H1 (cell line): ENCODE results near the gene FGF1. TPM values are rescaled to one million over a fixed set of nuclear protein-coding genes. Genes with fewer than 3 reads are reported as not detected.

ENCODE experiments used
- CTCF ChIA-PET: fragments of 300-600 bp; sonication (Branson Sonifier 250); formaldehyde crosslinking; loops from one replicate; lab custom pipeline; 2021; ENCODE audit not compliant: partially characterized antibody; lab: Charles Lee
- POLR2A ChIA-PET: fragments of 300-600 bp; sonication (Branson Sonifier 250); formaldehyde crosslinking; loops from one replicate; lab custom pipeline; 2021; ENCODE audit warnings: inconsistent platforms; ENCODE audit not compliant: partially characterized antibody; lab: Charles Lee
- DNase-seq, 2 experiments: peaks; one replicate each; pipeline versions ENCODE4 v3.0.0 to v3.0.0-alpha.2; 2010 to 2022; ENCODE audit warnings: low spot score in 2 of 2, low read depth in 1 of 2, mixed read lengths in 1 of 2
- FAIRE-seq: peaks from 2 replicates; lab custom pipeline; 2011; peaks lifted over from hg19 to GRCh38; lab: Jason Lieb, UNC
- H2AFZ ChIP-seq: 2 replicates; pipeline ENCODE4 v1.8.1; 2012; ENCODE audit warnings: low read length, inconsistent platforms
- H2AK5ac ChIP-seq: 2 replicates; pipeline ENCODE4 v1.6.1; 2013; ENCODE audit warnings: low read depth, low read length
- H2BK120ac ChIP-seq: replicated peaks from 2 replicates; pipeline ENCODE3; 2013; ENCODE audit warnings: low read depth, low read length, inconsistent platforms
- H2BK12ac ChIP-seq: 2 replicates; pipeline ENCODE4 v1.6.1; 2013; ENCODE audit warnings: low read depth, low read length
- H2BK15ac ChIP-seq: 2 replicates; pipeline ENCODE4 v1.6.1; 2013; ENCODE audit warnings: low read length
- H2BK20ac ChIP-seq: 2 replicates; pipeline ENCODE4 v1.6.1; 2013; ENCODE audit warnings: low read length
- H2BK5ac ChIP-seq: 2 replicates; pipeline ENCODE4 v1.6.1; 2013; ENCODE audit warnings: low read depth, low read length
- H3K14ac ChIP-seq: 2 replicates; pipeline ENCODE4 v1.6.1; 2013; ENCODE audit warnings: inconsistent platforms; ENCODE audit not compliant: insufficient read length
- H3K18ac ChIP-seq: 2 replicates; pipeline ENCODE4 v1.6.1; 2013; ENCODE audit warnings: low read length; ENCODE audit errors: extremely low read depth
- H3K23ac ChIP-seq: 2 replicates; pipeline ENCODE4 v1.6.1; 2013; ENCODE audit warnings: inconsistent platforms; ENCODE audit not compliant: insufficient read length
- H3K23me2 ChIP-seq: 2 replicates; pipeline ENCODE4 v1.6.1; 2013; ENCODE audit warnings: low read depth, low read length
- H3K27ac ChIP-seq: 2 replicates; pipeline ENCODE4 v1.6.1; 2011; ENCODE audit warnings: low read depth, low read length, inconsistent platforms
- H3K27me3 ChIP-seq, 4 experiments: replicated peaks in 1 of 4; 1 replicate in 1 of 4; 2 replicates in 3 of 4; pipeline versions ENCODE4 v1.6.1 to v1.8.1; 2011 to 2013; ENCODE audit warnings: low read length in 3 of 4, mild to moderate bottlenecking in 3 of 4, inconsistent platforms in 2 of 4, mixed read lengths in 2 of 4, moderate library complexity in 1 of 4; ENCODE audit not compliant: control insufficient read depth in 3 of 4, insufficient read depth in 3 of 4; ENCODE audit errors: extremely low read depth in 1 of 4
- H3K36me3 ChIP-seq, 4 experiments: 2 replicates each; pipeline versions ENCODE4 v1.6.1 to v1.8.1; 2011 to 2013; ENCODE audit warnings: mild to moderate bottlenecking in 4 of 4, low read length in 3 of 4, moderate library complexity in 2 of 4, control low read depth in 1 of 4, inconsistent platforms in 1 of 4; ENCODE audit not compliant: insufficient read depth in 4 of 4, control insufficient read depth in 2 of 4
- H3K4ac ChIP-seq: replicated peaks from 2 replicates; pipeline ENCODE3; 2013; ENCODE audit warnings: low read length, low read depth, mixed read lengths, inconsistent platforms; ENCODE audit not compliant: insufficient read length
- H3K4me1 ChIP-seq, 4 experiments: replicated peaks in 1 of 4; 1 replicate in 1 of 4; 2 replicates in 3 of 4; pipeline versions ENCODE4 v1.6.1 to v1.8.1; 2011 to 2013; ENCODE audit warnings: low read length in 3 of 4, inconsistent platforms in 2 of 4, mixed read lengths in 1 of 4; ENCODE audit not compliant: insufficient read depth in 4 of 4, control insufficient read depth in 3 of 4
- H3K4me2 ChIP-seq, 2 experiments: 2 replicates each; pipeline versions ENCODE4 v1.6.1 to v1.8.1; 2011 to 2013; ENCODE audit warnings: low read depth in 2 of 2, low read length in 2 of 2, control low read depth in 1 of 2, inconsistent platforms in 1 of 2, mild to moderate bottlenecking in 1 of 2; ENCODE audit not compliant: insufficient read depth in 1 of 2
- H3K4me3 ChIP-seq, 4 experiments: fragments of 200-600, 300-600 bp in 1 of 4; sonication (generic), shearing (Covaris generic), sonication (Bioruptor Twin) in 1 of 4; 2 replicates each; pipeline versions ENCODE4 v1.5.1 to v1.8.1; 2011 to 2016; ENCODE audit warnings: low read length in 4 of 4, low read depth in 3 of 4, control low read depth in 2 of 4, inconsistent platforms in 2 of 4, mild to moderate bottlenecking in 2 of 4, mixed read lengths in 1 of 4, moderate library complexity in 1 of 4; ENCODE audit not compliant: insufficient read depth in 2 of 4; ENCODE audit errors: extremely low read depth in 1 of 4
- H3K56ac ChIP-seq: replicated peaks from 2 replicates; pipeline ENCODE3; 2013; ENCODE audit warnings: low read depth, mild to moderate bottlenecking, mixed read lengths, low read length, inconsistent platforms; ENCODE audit not compliant: insufficient read length
- H3K79me1 ChIP-seq: 2 replicates; pipeline ENCODE4 v1.6.1; 2013; ENCODE audit warnings: low read depth, low read length, control low read depth
- H3K79me2 ChIP-seq, 2 experiments: 2 replicates each; pipeline versions ENCODE4 v1.6.1 to v1.8.1; 2012 to 2013; ENCODE audit warnings: low read length in 2 of 2, mild to moderate bottlenecking in 2 of 2, inconsistent platforms in 1 of 2; ENCODE audit not compliant: insufficient read depth in 2 of 2, control insufficient read depth in 1 of 2
- H3K9ac ChIP-seq, 4 experiments: replicated peaks in 1 of 4; 1 replicate in 1 of 4; 2 replicates in 3 of 4; pipeline versions ENCODE4 v1.6.1 to v1.8.1; 2011 to 2013; ENCODE audit warnings: low read depth in 3 of 4, low read length in 3 of 4, control low read depth in 2 of 4, mild to moderate bottlenecking in 2 of 4, moderate library complexity in 2 of 4, inconsistent platforms in 1 of 4; ENCODE audit errors: extremely low read depth in 1 of 4
- H3K9me3 ChIP-seq, 2 experiments: 2 replicates each; pipeline versions ENCODE4 v1.6.1 to v1.8.1; 2012 to 2013; ENCODE audit warnings: mild to moderate bottlenecking in 2 of 2, moderate library complexity in 2 of 2, control low read depth in 1 of 2, inconsistent platforms in 1 of 2, low read depth in 1 of 2, low read length in 1 of 2, mixed read lengths in 1 of 2; ENCODE audit not compliant: insufficient read depth in 2 of 2
- H4K20me1 ChIP-seq, 2 experiments: replicated peaks in 1 of 2; 2 replicates each; pipeline versions ENCODE3 to v1.8.1; 2011 to 2013; ENCODE audit warnings: inconsistent platforms in 2 of 2, low read length in 2 of 2, mild to moderate bottlenecking in 1 of 2; ENCODE audit not compliant: insufficient read depth in 2 of 2, control insufficient read depth in 1 of 2
- H4K5ac ChIP-seq: 2 replicates; pipeline ENCODE4 v1.6.1; 2013; ENCODE audit warnings: low read length, low read depth, mixed read lengths, inconsistent platforms; ENCODE audit not compliant: insufficient read length
- H4K8ac ChIP-seq: 2 replicates; pipeline ENCODE4 v1.8.0; 2013; ENCODE audit warnings: mild to moderate bottlenecking, moderate library complexity, low read length, inconsistent platforms; ENCODE audit not compliant: insufficient read depth; ENCODE audit errors: extremely low read depth
- H4K91ac ChIP-seq: replicated peaks from 2 replicates; pipeline ENCODE3; 2013; ENCODE audit warnings: low read length, mixed read lengths, inconsistent platforms; ENCODE audit not compliant: insufficient read length
- HDAC2 ChIP-seq, 2 experiments: fragments of 300-600 bp in 1 of 2; sonication (generic) in 1 of 2; IDR thresholded peaks; 2 replicates each; pipeline ENCODE4 v1.6.1; 2011 to 2012; ENCODE audit warnings: low read depth in 2 of 2, low read length in 2 of 2, mild to moderate bottlenecking in 2 of 2, moderate library complexity in 2 of 2, borderline replicate concordance in 1 of 2, inconsistent platforms in 1 of 2
- SUZ12 ChIP-seq: fragments of 200-600 bp; sonication (generic); IDR thresholded peaks from 2 replicates; pipeline ENCODE4 v1.6.1; 2012; ENCODE audit warnings: mild to moderate bottlenecking, inconsistent platforms, low read length, moderate library complexity, mixed read lengths
- ZNF274 ChIP-seq: IDR thresholded peaks from 2 replicates; pipeline ENCODE4 v1.7.0; 2012; ENCODE audit warnings: low read length, borderline replicate concordance; ENCODE audit errors: extremely low read depth
- WGBS, 2 experiments: shearing (Covaris generic) in 1 of 2; methylation state at CpG; one replicate each; pipeline versions ENCODE4 v1.1.6 to v1.1.7; 2013 to 2015; ENCODE audit warnings: low lambda C conversion rate in 2 of 2, mixed read lengths in 2 of 2, inconsistent platforms in 1 of 2, low coverage in 1 of 2, missing lambda C conversion rate in 1 of 2; ENCODE audit not compliant: insufficient replicate concordance in 2 of 2, insufficient coverage in 1 of 2, insufficient read length in 1 of 2; ENCODE audit errors: extremely low coverage in 1 of 2, missing lambda C conversion rate in 1 of 2; 5-methylcytosine and 5-hydroxymethylcytosine counted together
- polyA plus RNA-seq, 7 experiments: library from polyadenylated mRNA; depleted of rRNA in 3 of 7; stranded (reverse) in 5 of 7; unstranded in 2 of 7; fragments of >200 nt in 5 of 7; fragments of 200-250 nt in 2 of 7; gene quantifications; 1 replicate in 5 of 7; 2 replicates in 1 of 7; 4 replicates in 1 of 7; pipeline versions ENCODE4 v1.2.1 to v1.2.3, GENCODE V29; 2011 to 2013; ENCODE audit warnings: missing spikeins in 2 of 7, mixed read lengths in 2 of 7
- total RNA-seq: library from RNA; stranded (reverse); fragmentation: NEBNext Ultra II Directional; extraction: Animal tissue kit (Norgen Biotek cat#: 25700); gene quantifications from 2 replicates; pipeline ENCODE4 v1.2.1, GENCODE V29; 2021

FGF1 gene
- total and polyA plus RNA-seq, 2 of the 8 experiments (the other 6 are each of a cell fraction or from before 2014, with no cell fraction given), result 0.30 to 0.50 TPM

- H4K20me1 ChIP-seq, result no peaks in the 10 kb centered on the region
- no peaks in the 10 kb centered on the region for H3K79me2 ChIP-seq
- H3K79me1 ChIP-seq, result no peaks in the 10 kb centered on the region
- H3K23ac ChIP-seq, result no peak overlapping the region
- no peak overlapping the region for H2AFZ ChIP-seq
- DNase-seq (no peak), FAIRE-seq (no peak)
- no peak overlapping the region for H2BK12ac ChIP-seq
- H4K5ac ChIP-seq, result no peak overlapping the region
- H4K8ac ChIP-seq, result no peak overlapping the region
- no peak overlapping the region for H3K4me2 ChIP-seq
- 94% methylated on average over 1 of the region's 1 CpG; no CpG with 5 or more reads in 1 of the 2 experiments for WGBS, 2 experiments
- no peaks in the 10 kb centered on the region for H3K4me1 ChIP-seq
- no peaks in the 10 kb centered on the region for H3K9me3 ChIP-seq
- no peaks in the 10 kb centered on the region for H3K36me3 ChIP-seq
- H3K4me3 ChIP-seq, result no peak overlapping the region
- H4K91ac ChIP-seq, result no peak overlapping the region
- no peaks in the 10 kb centered on the region for H3K23me2 ChIP-seq
- no peak overlapping the region for H2AK5ac ChIP-seq
- H2BK5ac ChIP-seq, result no peak overlapping the region
- CTCF ChIA-PET, result interaction anchor here (0.6 to 8.2 kb wide), 15 partner anchors 9 to 1123 kb away, joined by 3 to 81 read pairs (median 5); partner anchors contain the start of gene FGF1
- H2BK15ac ChIP-seq, result no peak overlapping the region
- POLR2A ChIA-PET, result interaction anchor here (1.2 kb wide), 1 partner anchor 57 kb away, joined by 4 read pairs; no protein-coding TSS in a partner anchor
- H3K9ac ChIP-seq, result no peak overlapping the region
- no peaks in the 10 kb centered on the region for H3K27me3 ChIP-seq
- no peak overlapping the region for H2BK20ac ChIP-seq
- no peak overlapping the region for H3K18ac ChIP-seq
- H3K4ac ChIP-seq, result no peak overlapping the region
- H3K14ac ChIP-seq, result no peak overlapping the region
- no peak overlapping the region for H2BK120ac ChIP-seq
- H3K56ac ChIP-seq, result no peak overlapping the region
- no peak overlapping the region for H3K27ac ChIP-seq
- TF ChIP-seq ZNF274 (no peak), SUZ12 (no peak), HDAC2 (IDR thresholded peaks at IDR 0.05; ENCODE audit: borderline replicate concordance in 1 of 2, low read depth in 2 of 2, low read length in 2 of 2) (no peak)
Measured at GRCh38 chr5:142645456-142645855, 40.4 kb downstream of the FGF1 start.
